Measurements from ENCODE around the gene PAPPA.

Gene PAPPA

DNA sequence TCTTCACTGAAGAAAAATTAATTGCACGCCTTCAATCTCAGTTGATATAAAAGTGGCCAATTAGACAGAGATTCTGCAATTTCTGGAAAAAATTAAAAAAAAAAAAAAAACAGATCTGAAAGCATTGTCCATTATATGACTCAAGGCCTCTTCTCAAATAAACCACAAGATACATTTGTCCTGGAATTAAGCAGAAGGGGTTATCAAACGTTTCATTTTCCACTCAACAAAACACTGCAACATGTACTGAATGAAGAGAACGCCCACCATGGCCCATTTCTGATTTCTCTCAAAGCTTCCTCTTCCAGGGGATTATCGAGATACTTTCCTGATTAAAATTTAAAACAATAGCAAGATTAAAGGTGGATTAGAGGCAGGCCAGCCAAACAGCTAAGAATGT lies 5.8 kb upstream of the PAPPA start:
- no peak overlapping the region for H3K27ac ChIP-seq
- H3K27me3 ChIP-seq (replicated peaks), result no peaks in the 10 kb centered on the region
- no peak overlapping the region for H3K4me3 ChIP-seq (ENCODE audit: low read depth, low read length)
- DNase-seq, result no peak
- no peaks in the 10 kb centered on the region for H3K36me3 ChIP-seq (replicated peaks)
- TF ChIP-seq, protein P1, sequence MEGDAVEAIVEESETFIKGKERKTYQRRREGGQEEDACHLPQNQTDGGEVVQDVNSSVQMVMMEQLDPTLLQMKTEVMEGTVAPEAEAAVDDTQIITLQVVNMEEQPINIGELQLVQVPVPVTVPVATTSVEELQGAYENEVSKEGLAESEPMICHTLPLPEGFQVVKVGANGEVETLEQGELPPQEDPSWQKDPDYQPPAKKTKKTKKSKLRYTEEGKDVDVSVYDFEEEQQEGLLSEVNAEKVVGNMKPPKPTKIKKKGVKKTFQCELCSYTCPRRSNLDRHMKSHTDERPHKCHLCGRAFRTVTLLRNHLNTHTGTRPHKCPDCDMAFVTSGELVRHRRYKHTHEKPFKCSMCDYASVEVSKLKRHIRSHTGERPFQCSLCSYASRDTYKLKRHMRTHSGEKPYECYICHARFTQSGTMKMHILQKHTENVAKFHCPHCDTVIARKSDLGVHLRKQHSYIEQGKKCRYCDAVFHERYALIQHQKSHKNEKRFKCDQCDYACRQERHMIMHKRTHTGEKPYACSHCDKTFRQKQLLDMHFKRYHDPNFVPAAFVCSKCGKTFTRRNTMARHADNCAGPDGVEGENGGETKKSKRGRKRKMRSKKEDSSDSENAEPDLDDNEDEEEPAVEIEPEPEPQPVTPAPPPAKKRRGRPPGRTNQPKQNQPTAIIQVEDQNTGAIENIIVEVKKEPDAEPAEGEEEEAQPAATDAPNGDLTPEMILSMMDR (IDR thresholded peaks at IDR 0.05; ENCODE audit: low read depth, low read length, missing control alignments), result no peak
- in situ Hi-C loops (cut with HindIII; ENCODE audit: low pct_ligation_motif_present, low sequenced_read_pairs), result no loop called here

DNA sequence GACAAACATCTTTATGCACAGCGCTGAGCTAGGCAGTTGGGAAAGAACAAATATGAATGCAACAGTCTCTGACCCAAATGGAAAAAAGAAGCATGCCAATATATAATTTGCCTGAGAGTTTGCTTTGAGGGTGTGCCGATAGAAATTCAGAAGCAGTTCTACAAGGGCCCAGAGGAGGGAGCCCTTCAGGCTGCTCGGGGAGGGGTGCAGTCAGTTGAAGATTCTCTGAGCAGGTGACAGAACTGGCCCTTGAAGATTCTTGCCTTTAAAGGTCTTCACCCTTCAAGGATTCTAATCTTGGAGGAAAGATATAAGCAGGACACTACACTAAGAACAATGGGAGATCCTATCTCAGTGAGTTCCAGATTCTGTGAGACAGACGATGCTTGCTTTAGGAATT lies 3.7 kb upstream of the PAPPA start:
- Histone ChIP-seq H3K4me3 (ENCODE audit: low read depth, low read length) (no peak overlapping the region), H3K27me3 (replicated peaks) (no peaks in the 10 kb centered on the region), H3K27ac (no peak overlapping the region), H3K36me3 (replicated peaks) (peaks cover 6% of the 10 kb centered on the region)
- in situ Hi-C loops (cut with HindIII; ENCODE audit: low pct_ligation_motif_present, low sequenced_read_pairs), result no loop called here
- DNase-seq, result no peak
- TF ChIP-seq, protein P1 (IDR thresholded peaks at IDR 0.05; ENCODE audit: low read depth, low read length, missing control alignments), result peak; percentile 82

DNA sequence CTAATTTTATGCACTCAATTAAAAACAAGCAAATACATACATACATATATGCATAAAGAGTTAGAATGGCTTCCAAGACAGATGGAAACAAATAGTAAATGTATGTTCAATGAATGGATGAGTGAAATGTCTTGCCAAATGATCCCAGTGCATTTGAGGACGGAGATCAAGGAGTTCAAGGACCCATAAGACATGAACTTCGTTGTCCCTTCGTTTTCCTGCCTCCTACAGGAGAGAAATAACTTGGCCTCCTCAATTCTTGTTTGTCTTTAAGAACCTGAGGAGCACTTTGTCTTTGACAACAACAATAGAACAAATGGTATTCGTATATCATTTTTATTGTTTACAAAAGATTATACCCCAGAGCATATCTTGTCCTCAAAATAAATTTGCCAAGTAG lies 2.4 kb upstream of the PAPPA start:
- peaks cover 10% of the 10 kb centered on the region for H3K36me3 ChIP-seq (replicated peaks)
- in situ Hi-C loops (cut with HindIII; ENCODE audit: low pct_ligation_motif_present, low sequenced_read_pairs), result no loop called here
- no peaks in the 10 kb centered on the region for H3K27me3 ChIP-seq (replicated peaks)
- no peak overlapping the region for H3K4me3 ChIP-seq (ENCODE audit: low read depth, low read length)
- DNase-seq, result no peak
- peak overlapping the region; percentile 97 for H3K27ac ChIP-seq
- TF ChIP-seq, protein P1 (IDR thresholded peaks at IDR 0.05; ENCODE audit: low read depth, low read length, missing control alignments), result peak; percentile 5

DNA sequence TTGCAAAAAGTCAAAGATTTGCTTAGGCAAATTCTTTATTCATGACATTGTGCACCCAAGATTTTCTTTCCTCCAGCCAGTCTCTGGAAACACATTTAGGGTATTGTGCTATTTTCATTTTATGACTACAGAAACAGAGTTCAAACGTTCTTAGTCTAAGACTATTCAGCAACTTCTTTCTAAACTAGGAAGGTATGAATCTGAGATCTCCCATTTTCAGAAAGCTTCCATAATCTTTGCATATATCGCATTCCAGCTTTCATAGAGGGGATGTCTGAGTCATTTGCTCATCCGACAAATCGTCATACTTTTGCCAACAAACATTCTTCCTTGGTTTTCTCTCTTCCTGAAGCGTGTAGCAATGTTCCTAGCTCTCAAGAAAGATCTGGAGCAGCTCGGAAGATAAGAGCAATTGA lies 1.6 kb upstream of the PAPPA start:
- Histone ChIP-seq H3K4me3 (ENCODE audit: low read depth, low read length) (no peak overlapping the region), H3K27me3 (replicated peaks) (no peaks in the 10 kb centered on the region), H3K36me3 (replicated peaks) (peaks cover 10% of the 10 kb centered on the region), H3K27ac (peak overlapping the region; percentile 97)
- DNase-seq, result peak; percentile 86
- in situ Hi-C loops (cut with HindIII; ENCODE audit: low pct_ligation_motif_present, low sequenced_read_pairs), result no loop called here
- TF ChIP-seq, protein P1 (IDR thresholded peaks at IDR 0.05; ENCODE audit: low read depth, low read length, missing control alignments), result no peak

DNA sequence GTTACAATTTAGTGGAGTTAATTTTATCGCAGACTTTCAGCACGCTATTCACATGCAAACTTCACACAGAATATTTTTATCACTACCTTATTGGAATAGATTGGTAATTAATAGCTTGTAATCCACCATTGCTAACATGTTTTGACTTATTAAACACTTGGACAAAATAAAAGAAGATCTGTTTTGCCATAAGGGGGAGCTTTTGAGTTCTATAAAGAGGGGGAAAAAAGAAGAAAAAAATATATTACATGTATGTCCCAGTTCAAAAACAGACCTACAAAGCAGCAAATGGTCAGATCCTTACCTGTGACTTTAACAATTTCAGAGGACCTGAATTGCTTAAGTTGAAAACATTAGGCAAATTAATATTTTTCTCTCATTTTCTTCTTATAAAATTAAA lies 1.2 kb upstream of the PAPPA start:
- no peak for DNase-seq
- Histone ChIP-seq H3K27ac (peak overlapping the region; percentile 97), H3K4me3 (ENCODE audit: low read depth, low read length) (no peak overlapping the region), H3K36me3 (replicated peaks) (peaks cover 10% of the 10 kb centered on the region), H3K27me3 (replicated peaks) (no peaks in the 10 kb centered on the region)
- in situ Hi-C loops (cut with HindIII; ENCODE audit: low pct_ligation_motif_present, low sequenced_read_pairs), result no loop called here
- TF ChIP-seq, protein P1 (IDR thresholded peaks at IDR 0.05; ENCODE audit: low read depth, low read length, missing control alignments), result peak; percentile 16

Measured in brain microvascular endothelial cell (primary cell).